Type B pancreatic cell (in vitro differentiated cells): ENCODE results near the gene LYVE1. TPM values are rescaled to one million over a fixed set of nuclear protein-coding genes. Genes with fewer than 3 reads are reported as not detected.
A peak's percentile ranks its signal among the peaks of the same experiment; 100 is the strongest.

ENCODE experiments used
- DNase-seq: peaks from one replicate; pipeline ENCODE4 v3.0.0; 2021; ENCODE audit warnings: mixed read lengths; ENCODE audit not compliant: unreplicated experiment; ENCODE audit errors: extremely low spot score
- H3K27ac Mint-ChIP-seq: 2 replicates; pipeline ENCODE4 v1.8.0; 2021; ENCODE audit warnings: mild to moderate bottlenecking, mixed read lengths
- H3K27me3 Mint-ChIP-seq: 2 replicates; pipeline ENCODE4 v1.8.0; 2021; ENCODE audit warnings: mixed read lengths
- H3K36me3 Mint-ChIP-seq: 2 replicates; pipeline ENCODE4 v1.8.0; 2021; ENCODE audit warnings: mixed read lengths
- H3K4me1 Mint-ChIP-seq: one replicate; pipeline ENCODE4 v1.8.0; 2021; ENCODE audit warnings: mixed read lengths; ENCODE audit not compliant: unreplicated experiment
- H3K4me3 Mint-ChIP-seq: 2 replicates; pipeline ENCODE4 v1.8.0; 2021; ENCODE audit warnings: mild to moderate bottlenecking, mixed read lengths
- H3K9me3 Mint-ChIP-seq: 2 replicates; pipeline ENCODE4 v1.8.0; 2021; ENCODE audit warnings: mixed read lengths
- CTCF ChIP-seq: fragments of 200-600 bp; sonication (generic); conservative IDR thresholded peaks from 2 replicates; pipeline ENCODE4 v1.5.0; 2021; ENCODE audit warnings: antibody characterized with exemption, mild to moderate bottlenecking
- total RNA-seq: library from RNA; stranded (reverse); gene quantifications from 2 replicates; pipeline ENCODE4 v1.2.1, GENCODE V29; 2021; ENCODE audit warnings: low replicate concordance

The LYVE1 gene
- total RNA-seq, 1 donor from 2014 or later: not detected

DNA sequence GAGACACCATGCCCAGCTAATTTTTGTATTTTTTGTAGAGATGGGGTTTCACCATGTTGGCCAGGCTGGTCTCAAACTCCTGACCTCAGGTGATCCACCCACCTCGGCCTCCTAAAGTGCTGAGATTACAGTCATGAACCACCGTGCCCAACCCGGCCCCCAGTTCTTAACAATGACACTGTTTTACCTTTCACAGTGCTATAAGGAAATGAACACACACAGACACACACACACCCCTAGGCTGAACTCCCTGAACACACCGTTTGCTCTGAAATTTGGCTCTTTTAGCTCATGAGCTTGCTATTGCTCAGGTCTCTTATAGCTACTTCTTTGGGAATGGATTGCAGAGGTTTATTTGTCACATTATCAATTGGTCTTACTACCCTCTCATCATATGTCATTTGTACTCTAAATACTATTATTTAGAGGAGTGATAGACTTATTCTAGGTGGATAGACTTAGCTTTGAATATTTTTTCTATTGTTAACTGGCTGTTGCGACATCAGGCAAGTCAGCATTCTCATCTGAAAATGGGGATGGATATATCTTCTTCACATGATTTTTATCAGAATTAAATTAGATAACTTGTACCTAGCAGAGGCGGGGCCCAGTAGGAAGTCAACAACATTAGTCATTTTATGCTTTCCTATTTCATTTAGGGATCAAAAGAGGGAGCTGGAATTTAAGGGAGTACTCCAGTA is 2.1 kb downstream of the LYVE1 start:
- Mint-ChIP-seq H3K27ac (peak overlapping the region; percentile 40), H3K9me3 (no peaks in the 10 kb centered on the region), H3K36me3 (no peaks in the 10 kb centered on the region), H3K4me1 (no peaks in the 10 kb centered on the region), H3K27me3 (no peaks in the 10 kb centered on the region), H3K4me3 (no peak overlapping the region)
- DNase-seq: no peak
- TF ChIP-seq CTCF: no peak

DNA sequence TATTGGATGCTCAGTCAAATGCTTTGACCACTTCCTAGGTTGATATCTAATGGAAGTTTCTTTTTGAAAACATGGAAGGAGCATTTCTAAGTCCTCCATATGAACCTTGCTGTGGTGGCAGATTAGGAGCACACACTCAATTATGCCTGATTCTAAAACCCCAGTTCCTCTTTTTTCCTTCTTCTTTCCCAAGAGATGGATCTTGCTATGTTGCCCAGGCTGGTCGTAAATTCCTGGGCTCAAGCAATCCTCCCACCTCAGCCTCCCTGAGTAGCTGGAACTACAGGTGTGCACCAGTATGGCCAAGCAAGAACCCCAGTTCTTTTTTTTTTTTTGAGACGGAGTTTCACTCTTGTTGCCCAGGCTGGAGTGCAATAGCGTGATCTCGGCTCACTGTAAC is 3.0 kb downstream of the LYVE1 start:
- no peak for DNase-seq
- Mint-ChIP-seq H3K4me1 (no peaks in the 10 kb centered on the region), H3K36me3 (no peaks in the 10 kb centered on the region), H3K27me3 (no peaks in the 10 kb centered on the region), H3K27ac (no peak overlapping the region), H3K9me3 (no peaks in the 10 kb centered on the region), H3K4me3 (no peak overlapping the region)
- no peak for TF ChIP-seq CTCF

DNA sequence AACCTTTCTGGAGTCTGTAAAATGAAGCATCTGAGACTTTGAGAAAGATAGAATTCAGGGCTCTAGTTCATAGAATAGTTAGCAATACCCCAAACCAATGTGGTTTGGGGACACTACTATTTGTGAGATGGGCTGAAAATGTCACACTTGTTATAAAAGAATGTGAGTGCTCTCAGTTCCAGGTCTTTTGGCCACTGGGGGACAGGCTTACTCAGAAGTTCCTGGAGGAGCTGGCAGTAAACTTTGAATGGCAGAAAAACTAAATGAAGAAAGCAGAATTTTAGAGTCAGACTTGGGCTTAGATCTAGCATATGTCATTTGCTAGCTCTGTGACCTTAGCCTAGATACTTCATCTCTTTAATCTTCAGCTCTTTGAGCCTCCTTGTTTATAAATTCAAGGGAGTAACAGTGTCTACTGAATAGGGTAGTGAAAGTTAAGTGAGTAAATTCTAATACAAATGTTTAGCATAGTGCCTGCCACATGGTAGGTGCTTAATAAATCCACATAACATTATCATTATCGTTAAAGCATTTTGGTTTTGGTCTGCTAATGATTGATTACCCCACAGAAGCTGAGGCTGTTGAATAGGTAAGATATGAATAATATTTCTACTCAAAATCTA is 3.7 kb downstream of the LYVE1 start:
- H3K9me3 Mint-ChIP-seq: no peaks in the 10 kb centered on the region
- H3K4me3 Mint-ChIP-seq: no peak overlapping the region
- no peaks in the 10 kb centered on the region for H3K4me1 Mint-ChIP-seq
- H3K27me3 Mint-ChIP-seq: no peaks in the 10 kb centered on the region
- H3K27ac Mint-ChIP-seq: no peak overlapping the region
- no peaks in the 10 kb centered on the region for H3K36me3 Mint-ChIP-seq
- DNase-seq: no peak
- TF ChIP-seq CTCF: peak; percentile 28

- no peak overlapping the region for H3K4me3 Mint-ChIP-seq
- no peak for TF ChIP-seq CTCF
- H3K27me3 Mint-ChIP-seq: no peaks in the 10 kb centered on the region
- no peaks in the 10 kb centered on the region for H3K9me3 Mint-ChIP-seq
- no peak for DNase-seq
- no peak overlapping the region for H3K27ac Mint-ChIP-seq
- H3K36me3 Mint-ChIP-seq: no peaks in the 10 kb centered on the region
- no peaks in the 10 kb centered on the region for H3K4me1 Mint-ChIP-seq
These were observed 4.4 kb downstream of the LYVE1 start for GRCh38 chr11:10564030-10564429.

DNA sequence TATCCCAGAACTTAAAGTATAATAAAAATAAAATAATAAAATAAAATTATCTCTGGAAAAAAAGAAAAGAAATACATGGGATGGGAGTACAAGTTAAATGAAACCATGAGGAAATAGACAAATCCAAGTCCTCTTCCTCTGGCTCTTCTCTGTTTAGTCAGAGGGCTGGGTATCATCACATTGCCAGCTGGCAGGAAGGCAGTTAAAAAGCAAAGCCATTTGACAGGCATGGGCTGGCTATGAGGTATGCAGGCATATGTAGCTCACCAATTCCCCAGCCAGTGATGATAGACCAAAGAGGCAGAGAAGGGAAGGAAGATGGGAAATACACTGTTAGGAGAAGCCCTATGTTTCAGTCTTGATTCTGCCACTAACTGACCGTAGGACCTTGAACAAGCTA is 6.5 kb downstream of the LYVE1 start:
- H3K36me3 Mint-ChIP-seq: no peaks in the 10 kb centered on the region
- no peak for TF ChIP-seq CTCF
- no peak overlapping the region for H3K4me3 Mint-ChIP-seq
- DNase-seq: no peak
- no peaks in the 10 kb centered on the region for H3K27me3 Mint-ChIP-seq
- H3K27ac Mint-ChIP-seq: no peak overlapping the region
- H3K4me1 Mint-ChIP-seq: peaks cover 4% of the 10 kb centered on the region
- no peaks in the 10 kb centered on the region for H3K9me3 Mint-ChIP-seq
